HG03066 (cell line): ENCODE results near the gene DCC.
"Not testable (repeated sequence)": the region's sequence is repeated elsewhere in the genome, so short reads cannot be mapped to it uniquely, and the experiment has no call there.

ENCODE experiments used
- ATAC-seq: cut with Tn5 transposase; IDR thresholded peaks from one replicate; pipeline ENCODE4 v1.9.1; 2021; ENCODE audit warnings: low read depth; ENCODE audit not compliant: unreplicated experiment

The DCC gene

GRCh38 chr18:52348209-52348608, 8.2 kb downstream of the DCC start:
- ATAC-seq = no peak

- ATAC-seq = no peak
These were observed 9.5 kb downstream of the DCC start for GRCh38 chr18:52349498-52349897.

- no peak for ATAC-seq
These were observed 12.9 kb downstream of the DCC start for GRCh38 chr18:52352920-52353319.

GRCh38 chr18:52353589-52353988, 13.6 kb downstream of the DCC start:
- no peak for ATAC-seq

- no peak for ATAC-seq
These were observed 23.9 kb downstream of the DCC start for GRCh38 chr18:52363861-52364260.

GRCh38 chr18:52366851-52367250, 26.9 kb downstream of the DCC start:
- not testable (repeated sequence) for ATAC-seq

- ATAC-seq = no peak
These were observed 28.2 kb downstream of the DCC start for GRCh38 chr18:52367953-52368742.

- ATAC-seq = no peak
These were observed 30.8 kb downstream of the DCC start for GRCh38 chr18:52370841-52371240.

- ATAC-seq = no peak
These were observed 36.1 kb downstream of the DCC start for GRCh38 chr18:52376104-52376503.

GRCh38 chr18:52377094-52377493, 37.1 kb downstream of the DCC start:
- ATAC-seq = no peak

- no peak for ATAC-seq
These were observed 46.3 kb downstream of the DCC start for GRCh38 chr18:52386306-52386705.

GRCh38 chr18:52387175-52387574, 47.2 kb downstream of the DCC start:
- ATAC-seq = no peak

- ATAC-seq = peak; percentile 46
These were observed 52.0 kb downstream of the DCC start for GRCh38 chr18:52391810-52392559.

- peak; percentile 42 for ATAC-seq
These were observed 54.6 kb downstream of the DCC start for GRCh38 chr18:52394602-52395001.

GRCh38 chr18:52395146-52395852, 55.3 kb downstream of the DCC start:
- peak; percentile 56 for ATAC-seq

- no peak for ATAC-seq
These were observed 61.2 kb downstream of the DCC start for GRCh38 chr18:52401236-52401635.

- ATAC-seq = no peak
These were observed 62.8 kb downstream of the DCC start for GRCh38 chr18:52402814-52403213.

- no peak for ATAC-seq
These were observed 63.5 kb downstream of the DCC start for GRCh38 chr18:52403291-52404021.

- ATAC-seq = no peak
These were observed 68.9 kb downstream of the DCC start for GRCh38 chr18:52408800-52409302.

- peak; percentile 99 for ATAC-seq
These were observed 69.7 kb downstream of the DCC start for GRCh38 chr18:52409727-52410126.
